ENCODE data around the gene NFKBIB. TPM values are rescaled to one million over a fixed set of nuclear protein-coding genes. Genes with fewer than 3 reads are reported as not detected.

The NFKBIB gene
- total RNA-seq, 1 experiment from 2014 or later: 33.8 TPM

GRCh38 chr19:38869160-38869835 is 30.5 kb upstream of the NFKBIB start:
- Histone ChIP-seq H3K9me3 (ENCODE audit: control insufficient read depth, low read depth, low read length) (no peaks in the 10 kb centered on the region), H3K27ac (ENCODE audit: insufficient read length, low read depth, low read length) (no peak overlapping the region), H3K4me2 (ENCODE audit: insufficient read depth, insufficient read length, low read length) (peak overlapping the region; percentile 20), H3T11ph (ENCODE audit: low read length) (no peak overlapping the region), H3K23me2 (ENCODE audit: insufficient read length, low read depth, low read length, poor library complexity, severe bottlenecking) (no peaks in the 10 kb centered on the region), H4K20me1 (ENCODE audit: control insufficient read depth, insufficient read depth, insufficient read length) (no peaks in the 10 kb centered on the region), H3K18ac (ENCODE audit: insufficient read length, low read depth, low read length) (no peak overlapping the region), H3K23ac (ENCODE audit: insufficient read length, low read depth, low read length) (no peak overlapping the region), H3K56ac (ENCODE audit: insufficient read length, low read depth, low read length) (no peak overlapping the region), H3K4me1 (ENCODE audit: insufficient read depth, low read length) (no peaks in the 10 kb centered on the region; the same call in 1 of the 2 replicates), H3K14ac (ENCODE audit: insufficient read depth, low read length) (no peak overlapping the region), H2AK5ac (ENCODE audit: insufficient read length, low read length) (no peak overlapping the region), H3K4ac (ENCODE audit: low read depth, low read length) (no peak overlapping the region), H3K79me1 (ENCODE audit: insufficient read depth, low read depth, low read length, poor library complexity, severe bottlenecking) (no peaks in the 10 kb centered on the region), H2BK12ac (ENCODE audit: insufficient read length, low read depth, low read length) (no peak overlapping the region), H3K79me2 (ENCODE audit: insufficient read depth, low read length) (no peaks in the 10 kb centered on the region), H2AFZ (ENCODE audit: low read length) (no peak overlapping the region), H2BK5ac (ENCODE audit: insufficient read length, low read length) (no peak overlapping the region), H4K8ac (replicated peaks; ENCODE audit: insufficient read length, low read depth, low read length) (no peak overlapping the region), H2BK15ac (ENCODE audit: low read depth, low read length) (no peak overlapping the region), H2BK120ac (ENCODE audit: low read depth, low read length, poor library complexity, severe bottlenecking) (no peak overlapping the region), H3K9ac (ENCODE audit: extremely low read depth, insufficient read length, low read length) (no peak overlapping the region), H4K5ac (ENCODE audit: insufficient read length, low read depth, low read length) (no peak overlapping the region), H2BK20ac (ENCODE audit: low read depth, low read length, poor library complexity, severe bottlenecking) (no peak overlapping the region), H4K91ac (ENCODE audit: insufficient read length, low read depth, low read length) (no peak overlapping the region), H3K27me3 (ENCODE audit: insufficient read depth, low read length) (no peaks in the 10 kb centered on the region; the same call in 1 of the 2 replicates)
- Mint-ChIP-seq H3K4me3 (peak overlapping the region; percentile 64 to 75), H3K27me3 (ENCODE audit: low read depth) (peaks cover 12% of the 10 kb centered on the region), H3K4me1 (peaks cover 14 to 19% of the 10 kb centered on the region in 2 experiments), H3K36me3 (ENCODE audit: insufficient read depth in 1 of 3, low read depth in 3 of 3) (no peaks in the 10 kb centered on the region; a peak in 1 of 7 replicates), H3K27ac (no peak overlapping the region; a peak in 1 of 7 replicates), H3K9me3 (no peaks in the 10 kb centered on the region)
- no peak for TF ChIP-seq CTCF (conservative IDR thresholded peaks at IDR 0.05)
- peak; percentile 46 for DNase-seq
- WGBS (ENCODE audit: extremely low coverage, insufficient read length, low lambda C conversion rate): no CpG with 5 or more reads among the region's 34 CpGs
